Stimulated activated CD4-positive, alpha-beta T cell treated with anti-CD3 and anti-CD28 coated beads, Interleukin-12 subunit alpha, Interleukin-12 subunit beta, amount 100 ng/mL, for 48 hours (primary cell): ENCODE data around the gene CCNL2.
"Not testable (repeated sequence)": the region's sequence is repeated elsewhere in the genome, so short reads cannot be mapped to it uniquely, and the experiment has no call there.

Experiments
- DNase-seq, 3 donors: peaks; one replicate each; pipeline ENCODE4 v3.0.0-alpha.2; 2020; ENCODE audit warnings: low read depth in 2 of 3, low spot score in 1 of 3

The CCNL2 gene

DNA sequence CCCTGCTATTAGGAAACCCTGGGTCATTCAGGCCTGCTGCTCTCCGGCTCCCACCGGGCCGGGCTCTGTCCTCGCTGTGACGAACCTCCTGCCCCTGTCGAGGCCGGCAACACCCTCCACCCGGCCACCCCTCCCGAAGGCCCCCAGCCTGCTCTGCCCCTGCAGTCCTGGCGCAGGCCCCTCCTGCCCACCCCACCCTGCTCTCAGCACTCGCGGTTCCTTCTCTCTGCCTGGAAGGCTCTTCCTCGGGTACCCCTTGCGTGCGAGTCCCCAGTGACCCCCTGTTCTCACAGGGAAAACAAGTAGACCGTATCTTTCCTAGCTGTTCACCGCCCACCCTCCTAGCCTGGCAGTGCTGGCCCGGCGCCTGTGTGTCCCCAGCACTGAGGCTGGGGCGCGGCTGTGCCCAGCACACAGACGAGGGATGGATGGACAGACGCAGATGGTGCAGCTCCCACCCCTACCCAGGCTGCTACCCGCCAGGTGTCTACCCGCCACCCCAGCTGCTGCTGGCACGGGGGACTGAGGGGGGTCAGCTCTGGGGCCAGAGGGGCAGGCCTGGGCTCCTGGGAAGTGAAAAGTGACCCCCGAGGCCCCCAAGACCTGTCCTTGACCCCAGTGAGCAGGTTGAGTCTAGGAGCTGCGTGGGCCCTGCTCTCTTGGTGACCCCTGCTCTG, 33.3 kb upstream of the CCNL2 start:
- DNase-seq = no peak

- DNase-seq = no peak
These were observed 32.7 kb upstream of the CCNL2 start for GRCh38 chr1:1431845-1432273.

GRCh38 chr1:1430992-1431844, 32.1 kb upstream of the CCNL2 start:
- no peak for DNase-seq

DNA sequence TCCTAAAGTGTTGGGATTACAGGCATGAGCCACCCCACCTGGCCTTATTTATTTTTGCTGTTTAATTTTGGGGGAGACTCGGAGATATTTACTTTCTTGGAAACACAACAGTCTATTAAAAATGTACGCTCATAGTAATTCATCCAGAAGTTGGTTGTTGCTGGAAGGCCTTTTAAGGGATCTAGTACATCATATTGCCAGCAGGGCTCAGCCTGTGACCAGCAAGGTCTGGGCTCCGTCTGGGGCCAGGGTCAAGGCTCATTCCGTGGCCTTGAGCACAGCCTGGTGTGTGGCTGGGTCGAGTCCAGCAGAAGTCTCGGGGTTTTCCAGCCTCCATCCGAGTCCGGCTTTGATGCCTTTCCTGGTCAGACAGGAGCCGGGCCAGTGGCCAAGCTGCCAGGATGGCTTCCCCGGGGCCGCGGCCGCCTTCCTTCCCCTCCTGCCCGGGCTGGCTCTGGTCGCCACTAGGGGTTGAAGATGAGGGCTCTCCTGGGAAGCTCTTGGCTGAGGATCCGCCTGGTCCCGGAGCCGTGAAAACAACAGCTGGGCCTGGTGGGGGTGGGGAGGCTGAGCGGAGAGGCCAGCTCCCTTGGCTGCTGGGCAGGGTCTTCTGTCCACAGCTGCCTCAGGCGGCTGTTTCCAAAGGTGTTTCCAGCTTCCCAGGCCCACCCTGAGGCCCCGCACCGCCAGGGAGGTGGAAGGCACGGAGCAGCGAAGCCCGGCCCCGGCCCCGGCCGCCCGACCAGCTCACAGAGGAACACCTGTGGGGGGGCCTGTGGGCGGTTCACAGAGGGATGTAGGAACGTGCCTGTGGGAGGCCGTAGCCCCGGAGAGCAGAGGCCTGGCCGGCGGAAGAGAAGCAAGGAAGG, 31.2 kb upstream of the CCNL2 start:
- DNase-seq = no peak

DNA sequence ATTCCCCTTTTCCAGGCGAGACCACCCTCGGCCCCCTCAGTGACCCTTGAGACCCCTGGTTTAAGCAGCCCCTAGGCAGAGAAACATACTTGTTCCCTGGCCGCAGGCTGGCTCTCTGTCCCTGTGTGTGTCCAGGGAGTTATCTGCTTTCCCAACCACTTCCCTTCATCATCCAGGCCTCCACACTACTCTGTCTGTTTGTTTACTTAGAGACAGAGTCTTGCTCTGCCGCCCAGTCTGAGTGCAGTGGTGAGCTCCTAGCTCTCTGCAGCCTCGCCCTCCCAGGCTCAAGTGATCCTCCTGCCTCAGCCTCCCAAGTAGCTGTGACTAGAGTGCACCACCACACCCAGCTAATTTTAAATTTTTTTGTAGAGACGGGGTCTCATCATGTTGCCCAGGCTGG, 30.5 kb upstream of the CCNL2 start:
- DNase-seq = no peak

DNA sequence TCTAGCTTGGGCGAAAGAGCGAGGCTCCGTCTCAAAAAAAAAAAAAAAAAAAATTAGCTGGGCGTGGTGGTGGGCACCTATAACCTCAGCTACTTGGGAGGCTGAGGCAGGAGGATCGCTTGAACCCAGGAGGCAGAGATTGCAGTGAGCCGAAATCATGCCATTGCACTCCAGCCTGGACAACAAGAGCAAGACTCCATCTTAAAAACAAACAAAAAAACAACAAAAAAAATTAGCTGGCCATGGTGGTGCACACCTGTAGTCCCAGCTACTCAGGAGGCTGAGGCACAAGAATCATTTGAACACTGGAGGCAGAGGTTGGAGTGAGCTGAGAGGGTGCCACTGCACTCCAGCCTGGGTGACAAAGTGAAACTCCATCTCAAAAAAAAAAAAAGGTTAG, 29.8 kb upstream of the CCNL2 start:
- not testable (repeated sequence) for DNase-seq

DNA sequence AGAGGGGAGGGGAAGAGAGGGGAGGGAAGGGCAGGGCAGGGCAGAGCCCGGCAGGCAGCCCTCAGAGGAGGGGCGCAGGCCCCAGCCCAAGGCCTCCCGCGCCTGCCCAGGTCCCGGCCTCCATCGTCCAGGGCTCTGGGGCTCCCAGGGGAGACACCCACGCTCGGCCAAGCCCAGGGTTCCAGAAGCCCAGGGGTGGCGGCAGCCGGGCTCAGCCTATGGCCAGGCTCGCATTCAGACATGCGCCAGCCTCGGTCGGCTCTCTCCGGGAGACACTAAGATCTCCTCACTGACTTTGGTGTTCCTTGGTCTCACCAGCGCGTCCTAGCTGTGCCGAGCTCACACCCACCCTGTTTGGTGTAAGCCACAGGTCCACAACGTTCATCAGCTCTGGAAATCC, 29.0 kb upstream of the CCNL2 start:
- no peak for DNase-seq

GRCh38 chr1:1427820-1428148, 28.6 kb upstream of the CCNL2 start:
- DNase-seq = no peak

DNA sequence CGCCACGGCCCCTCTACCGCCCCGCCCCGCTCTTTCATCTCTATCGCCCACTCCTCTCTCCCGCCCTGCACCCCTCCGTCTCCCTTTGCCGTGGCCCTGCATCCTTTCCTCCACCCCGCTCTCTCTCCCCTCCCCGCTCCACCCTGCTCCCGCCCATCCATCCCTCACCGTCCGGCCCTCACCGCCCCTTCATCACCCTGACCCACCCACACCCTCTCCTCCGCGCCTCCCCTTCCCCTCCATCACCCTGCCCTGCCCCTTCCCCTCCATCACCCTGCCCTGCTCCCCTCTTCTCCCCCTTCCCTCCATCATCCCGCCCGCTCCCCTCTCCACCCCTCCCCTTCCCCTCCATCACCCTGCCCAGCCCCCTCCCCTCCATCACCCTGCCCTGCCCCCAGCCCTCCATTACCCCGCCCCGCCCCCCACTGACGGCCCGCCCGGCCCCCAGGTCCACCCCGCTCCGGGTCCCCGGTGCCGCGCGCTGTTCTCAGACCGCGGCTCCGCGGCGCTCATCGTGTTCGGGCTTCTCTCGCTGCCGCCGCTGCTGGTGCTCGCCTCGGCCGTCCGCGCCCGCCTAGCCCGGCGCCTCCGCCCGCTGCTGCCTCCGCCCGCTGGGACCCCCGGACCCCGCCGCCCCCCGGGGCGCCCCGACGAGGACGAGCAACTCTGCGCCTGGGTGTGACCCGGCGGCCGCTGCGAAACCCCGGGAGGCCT, 28.1 kb upstream of the CCNL2 start:
- DNase-seq = no peak

- DNase-seq = no peak
These were observed 27.5 kb upstream of the CCNL2 start for GRCh38 chr1:1426496-1427105.

DNA sequence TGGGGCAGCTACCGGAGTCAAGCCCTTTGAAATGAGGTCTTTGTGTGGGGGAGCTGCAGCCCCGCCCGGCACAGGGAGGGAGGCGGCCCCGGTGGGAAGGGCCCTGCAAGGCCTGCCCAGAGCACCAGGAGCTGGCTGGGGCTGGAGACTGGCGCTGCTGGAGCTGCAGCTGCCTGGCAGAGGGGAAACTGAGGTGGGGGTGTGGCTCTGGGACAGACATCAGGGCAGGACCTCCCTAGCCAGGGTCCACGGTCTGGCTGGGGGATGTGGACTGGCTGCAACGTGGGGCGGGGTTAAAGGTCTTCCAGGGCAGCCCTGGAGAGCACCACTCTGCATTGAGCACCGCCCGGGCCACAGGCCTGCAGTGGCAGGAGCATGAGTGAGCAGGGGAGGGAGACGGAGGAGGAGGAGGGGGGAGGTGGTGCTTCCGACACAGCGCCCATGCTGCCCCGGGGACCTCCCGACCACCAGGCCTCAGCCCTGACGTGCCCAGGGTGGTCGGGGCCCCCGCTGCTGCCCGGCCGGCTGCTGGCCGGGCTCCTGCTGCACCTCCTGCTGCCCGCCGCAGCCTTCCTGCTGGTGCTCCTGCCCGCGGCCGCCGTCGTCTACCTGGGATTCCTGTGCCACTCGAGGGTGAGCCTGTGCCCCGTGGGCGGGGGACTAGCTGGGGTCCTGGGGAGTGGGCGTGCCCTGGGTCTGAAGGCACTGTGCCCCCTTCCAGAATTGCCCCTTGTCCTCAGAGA, 26.8 kb upstream of the CCNL2 start:
- no peak for DNase-seq

- DNase-seq = no peak
These were observed 26.3 kb upstream of the CCNL2 start for GRCh38 chr1:1425426-1425752.

GRCh38 chr1:1424707-1425106, 25.6 kb upstream of the CCNL2 start:
- no peak for DNase-seq

DNA sequence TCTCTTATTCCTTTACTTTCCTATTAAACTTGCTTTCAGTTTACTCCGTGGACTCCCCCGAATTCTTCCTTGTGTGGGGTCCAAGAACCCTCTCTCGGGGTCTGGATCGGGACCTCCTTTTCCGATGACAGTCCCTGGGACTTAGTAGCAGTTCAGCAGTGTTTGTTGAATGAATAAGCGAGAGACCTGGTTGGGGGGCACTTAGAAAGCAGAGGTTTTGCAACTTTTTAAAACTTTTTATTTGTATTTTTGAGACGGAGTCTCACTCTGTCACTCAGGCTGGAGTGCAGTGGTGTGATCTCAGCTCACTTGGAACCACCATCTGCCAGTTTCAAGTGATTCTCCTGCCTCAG, 24.1 kb upstream of the CCNL2 start:
- no peak for DNase-seq

GRCh38 chr1:1422465-1423244, 23.5 kb upstream of the CCNL2 start:
- no peak for DNase-seq

GRCh38 chr1:1421907-1422464, 22.9 kb upstream of the CCNL2 start:
- DNase-seq = no peak

DNA sequence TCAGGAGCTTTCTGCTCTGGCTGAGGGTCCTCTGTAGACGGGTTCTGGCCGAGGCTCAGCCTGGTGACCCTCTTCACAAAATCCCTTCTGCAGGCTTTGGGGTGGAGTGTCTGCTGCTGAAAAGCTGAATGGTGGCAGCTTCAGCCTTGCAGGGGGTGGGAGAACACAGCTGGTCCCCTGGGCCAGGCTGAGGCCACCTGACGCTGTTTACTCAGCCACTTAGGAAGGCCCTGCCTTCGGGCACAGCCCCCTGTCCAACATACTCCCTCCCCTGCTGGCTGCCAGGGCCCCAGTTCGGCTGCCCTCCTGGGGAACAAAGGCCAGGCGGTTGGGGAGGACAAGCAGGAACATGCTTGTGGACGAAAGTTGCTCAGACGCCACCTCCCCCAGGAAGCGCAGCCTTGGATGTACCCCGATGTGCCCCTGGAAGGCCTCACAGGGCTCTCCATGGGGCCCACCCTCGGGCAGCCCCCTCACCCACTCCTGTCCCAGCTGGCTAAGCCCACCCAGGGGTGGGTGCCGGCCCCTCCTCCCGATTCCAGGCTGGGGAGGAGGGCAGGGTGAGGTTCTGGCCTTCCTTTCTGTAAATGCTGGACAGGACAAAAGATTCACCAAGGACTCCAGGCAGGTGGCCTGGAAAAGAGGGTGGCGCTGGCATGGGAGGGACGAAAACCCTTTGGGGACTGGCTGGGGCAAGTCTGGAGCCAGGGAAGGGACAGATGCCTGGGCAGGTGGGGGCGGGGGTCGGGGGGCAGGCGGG, 22.2 kb upstream of the CCNL2 start, which contains the start of gene ANKRD65:
Gene ANKRD65, minus strand, starts transcription at position 130 of the 760 bp plus-strand sequence. CDS start 271 bp downstream, outside the sequence.
- no peak for DNase-seq

GRCh38 chr1:1420654-1421141, 21.6 kb upstream of the CCNL2 start:
- no peak for DNase-seq
